ENCODE measurements around the gene EXD3. TPM values are rescaled to one million over a fixed set of nuclear protein-coding genes. Genes with fewer than 3 reads are reported as not detected.

EXD3 gene
- total RNA-seq, 2 experiments from 2014 or later: 8.1 to 9.0 TPM

GRCh38 chr9:137298401-137299202, 124.4 kb downstream of the EXD3 start:
- POLR2A ChIA-PET: interaction anchor here (1.0 kb wide), 1 partner anchor 17 kb away, joined by 4 read pairs; no protein-coding TSS in a partner anchor
- Mint-ChIP-seq H3K4me3 (no peak overlapping the region), H3K9me3 (no peaks in the 10 kb centered on the region), H3K4me1 (ENCODE audit: low read depth) (peaks cover 8% of the 10 kb centered on the region), H3K27me3 (peaks cover 37% of the 10 kb centered on the region), H3K36me3 (ENCODE audit: low read depth) (no peaks in the 10 kb centered on the region), H3K27ac (no peak overlapping the region)
- intact Hi-C loops (cut with micrococcal nuclease): loop anchor here (10.0 kb wide), 1 partner anchor 106 kb away; no protein-coding TSS in a partner anchor
- DNase-seq: no peak
- TF ChIP-seq, protein P1, sequence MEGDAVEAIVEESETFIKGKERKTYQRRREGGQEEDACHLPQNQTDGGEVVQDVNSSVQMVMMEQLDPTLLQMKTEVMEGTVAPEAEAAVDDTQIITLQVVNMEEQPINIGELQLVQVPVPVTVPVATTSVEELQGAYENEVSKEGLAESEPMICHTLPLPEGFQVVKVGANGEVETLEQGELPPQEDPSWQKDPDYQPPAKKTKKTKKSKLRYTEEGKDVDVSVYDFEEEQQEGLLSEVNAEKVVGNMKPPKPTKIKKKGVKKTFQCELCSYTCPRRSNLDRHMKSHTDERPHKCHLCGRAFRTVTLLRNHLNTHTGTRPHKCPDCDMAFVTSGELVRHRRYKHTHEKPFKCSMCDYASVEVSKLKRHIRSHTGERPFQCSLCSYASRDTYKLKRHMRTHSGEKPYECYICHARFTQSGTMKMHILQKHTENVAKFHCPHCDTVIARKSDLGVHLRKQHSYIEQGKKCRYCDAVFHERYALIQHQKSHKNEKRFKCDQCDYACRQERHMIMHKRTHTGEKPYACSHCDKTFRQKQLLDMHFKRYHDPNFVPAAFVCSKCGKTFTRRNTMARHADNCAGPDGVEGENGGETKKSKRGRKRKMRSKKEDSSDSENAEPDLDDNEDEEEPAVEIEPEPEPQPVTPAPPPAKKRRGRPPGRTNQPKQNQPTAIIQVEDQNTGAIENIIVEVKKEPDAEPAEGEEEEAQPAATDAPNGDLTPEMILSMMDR (IDR thresholded peaks at IDR 0.05): no peak
- CTCF ChIA-PET: interaction anchor here (0.8 kb wide), 1 partner anchor 9 kb away, joined by 3 read pairs; no protein-coding TSS in a partner anchor
- no peak for ATAC-seq

- no peak overlapping the region for H3K27ac Mint-ChIP-seq
- ChIA-PET POLR2A (interaction anchor here (1.0 kb wide), 1 partner anchor 18 kb away, joined by 4 read pairs; no protein-coding TSS in a partner anchor), CTCF (no interaction called here)
- TF ChIP-seq, protein P1 (IDR thresholded peaks at IDR 0.05): no peak
- no peak overlapping the region for H3K4me3 Mint-ChIP-seq
- H3K27me3 Mint-ChIP-seq: peaks cover 41% of the 10 kb centered on the region
- DNase-seq (no peak), ATAC-seq (no peak)
- peaks cover 8% of the 10 kb centered on the region for H3K4me1 Mint-ChIP-seq (ENCODE audit: low read depth)
- H3K36me3 Mint-ChIP-seq (ENCODE audit: low read depth): no peaks in the 10 kb centered on the region
- intact Hi-C loops (cut with micrococcal nuclease): loop anchor here (10.0 kb wide), 1 partner anchor 107 kb away; no protein-coding TSS in a partner anchor
- no peaks in the 10 kb centered on the region for H3K9me3 Mint-ChIP-seq
These were observed 125.0 kb downstream of the EXD3 start for GRCh38 chr9:137297966-137298365.

GRCh38 chr9:137296670-137297664, 126.0 kb downstream of the EXD3 start:
- TF ChIP-seq, protein P1 (IDR thresholded peaks at IDR 0.05): no peak
- H3K4me1 Mint-ChIP-seq (ENCODE audit: low read depth): peaks cover 8% of the 10 kb centered on the region
- intact Hi-C loops (cut with micrococcal nuclease): loop anchor here (10.0 kb wide), 1 partner anchor 108 kb away; no protein-coding TSS in a partner anchor
- ChIA-PET CTCF (interaction anchor here (0.6 to 1.2 kb wide), 4 partner anchors 147 to 255 kb away, joined by 3 to 8 read pairs (median 3); partner anchors contain the start of gene MRPL41), POLR2A (no interaction called here)
- H3K27me3 Mint-ChIP-seq: peaks cover 43% of the 10 kb centered on the region
- no peak overlapping the region for H3K27ac Mint-ChIP-seq
- no peaks in the 10 kb centered on the region for H3K36me3 Mint-ChIP-seq (ENCODE audit: low read depth)
- H3K9me3 Mint-ChIP-seq: no peaks in the 10 kb centered on the region
- ATAC-seq (no peak), DNase-seq (no peak)
- peak overlapping the region; percentile 1 for H3K4me3 Mint-ChIP-seq

- POLR2A ChIA-PET: no interaction called here
- TF ChIP-seq, protein P1 (IDR thresholded peaks at IDR 0.05): no peak
- Mint-ChIP-seq H3K27me3 (peaks cover 41% of the 10 kb centered on the region), H3K9me3 (no peaks in the 10 kb centered on the region), H3K4me1 (ENCODE audit: low read depth) (peaks cover 5% of the 10 kb centered on the region), H3K4me3 (peak overlapping the region; percentile 1), H3K27ac (no peak overlapping the region), H3K36me3 (ENCODE audit: low read depth) (no peaks in the 10 kb centered on the region)
- CTCF ChIA-PET: interaction anchor here (1.1 to 1.2 kb wide), 2 partner anchors 148 to 256 kb away, joined by 3 to 8 read pairs; partner anchors contain the start of gene MRPL41
- DNase-seq (no peak), ATAC-seq (no peak)
- intact Hi-C loops (cut with micrococcal nuclease): loop anchor here (10.0 kb wide), 1 partner anchor 109 kb away; no protein-coding TSS in a partner anchor
These were observed 126.9 kb downstream of the EXD3 start for GRCh38 chr9:137295849-137296669.
